GM21717 (cell line): ENCODE results near the gene JAG1.

Source experiments
- ATAC-seq: cut with Tn5 transposase; IDR thresholded peaks from one replicate; pipeline ENCODE4 v1.9.1; 2021; ENCODE audit warnings: mild to moderate bottlenecking, moderate library complexity; ENCODE audit not compliant: unreplicated experiment

The JAG1 gene

DNA sequence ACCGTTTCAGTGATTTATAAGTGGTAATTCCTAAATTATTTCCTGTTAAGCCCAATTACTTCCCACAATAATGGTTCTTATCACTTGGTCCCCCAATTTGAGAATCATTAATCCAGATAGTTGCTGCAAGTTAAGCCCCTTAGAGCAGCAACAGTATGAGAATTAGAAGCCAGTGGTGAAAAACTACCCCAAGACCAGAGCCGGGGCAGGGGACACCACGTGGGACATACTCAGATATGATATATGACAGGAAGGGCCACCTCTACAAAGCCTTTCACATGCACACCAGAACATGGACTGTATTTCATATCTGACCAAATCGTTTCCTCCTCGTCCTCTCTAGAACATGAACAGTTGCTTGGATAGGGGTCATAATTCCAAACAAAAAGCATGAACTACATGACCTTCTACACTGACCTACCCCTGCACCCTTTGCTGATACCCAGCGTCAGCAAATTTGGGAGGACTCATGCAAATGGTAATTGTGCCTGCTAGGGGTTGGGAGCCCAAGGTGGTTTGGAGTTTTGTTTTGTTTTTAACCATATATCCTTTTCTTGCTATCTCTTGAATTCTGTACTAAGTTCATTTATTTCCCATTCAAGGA lies 3.9 kb downstream of the JAG1 start:
- ATAC-seq: no peak

GRCh38 chr20:10668677-10669368 lies 5.0 kb downstream of the JAG1 start:
- no peak for ATAC-seq

- no peak for ATAC-seq
These were observed 6.1 kb downstream of the JAG1 start for GRCh38 chr20:10667560-10668167.

DNA sequence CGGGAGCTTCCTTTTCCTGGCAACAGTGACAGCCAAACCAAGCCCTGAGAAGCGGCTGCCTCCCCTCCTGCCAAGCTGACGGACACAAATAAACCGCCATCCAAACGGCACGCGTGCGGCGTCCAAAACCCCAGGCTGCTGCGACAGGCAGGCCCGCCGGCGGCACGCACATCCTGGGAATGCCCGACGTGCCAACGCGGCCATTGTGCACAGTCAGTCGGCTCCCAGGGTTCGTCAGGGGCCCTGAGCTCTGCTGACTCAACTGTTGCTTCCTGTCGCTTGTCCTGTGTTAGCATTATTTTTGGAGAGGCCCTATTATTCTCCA lies 6.8 kb downstream of the JAG1 start:
- ATAC-seq: no peak

GRCh38 chr20:10666221-10667076 lies 7.3 kb downstream of the JAG1 start:
- no peak for ATAC-seq

GRCh38 chr20:10665791-10666190 lies 8.0 kb downstream of the JAG1 start:
- no peak for ATAC-seq

DNA sequence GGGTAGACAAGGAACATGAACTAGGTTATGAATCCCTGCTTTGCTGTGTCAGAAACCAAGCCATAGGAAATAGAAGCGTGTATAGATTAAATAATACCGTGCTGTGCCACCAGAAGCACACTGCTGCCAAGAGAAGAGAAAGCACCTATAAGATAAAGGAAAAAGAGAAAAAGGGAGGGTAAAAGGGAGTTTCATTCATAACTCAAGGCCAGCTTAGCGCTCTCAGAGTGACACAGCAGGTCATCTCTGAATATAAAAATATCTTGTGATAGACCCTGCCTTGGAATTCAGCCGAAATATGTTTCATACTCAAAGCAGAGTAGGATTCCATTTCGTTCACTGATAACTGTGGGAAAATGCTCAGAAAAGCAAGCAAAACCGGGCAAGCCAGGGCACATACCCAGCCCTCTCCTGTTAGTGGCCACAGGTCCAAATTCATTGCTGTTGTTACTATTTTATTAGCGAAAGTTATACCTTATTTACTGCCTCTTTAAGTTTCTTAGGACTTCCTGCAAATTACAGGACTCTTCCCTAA lies 8.7 kb downstream of the JAG1 start:
- ATAC-seq: no peak

GRCh38 chr20:10663756-10664155 lies 10.0 kb downstream of the JAG1 start:
- no peak for ATAC-seq

- no peak for ATAC-seq
These were observed 10.9 kb downstream of the JAG1 start for GRCh38 chr20:10662661-10663458.

GRCh38 chr20:10662151-10662550 lies 11.6 kb downstream of the JAG1 start:
- ATAC-seq: no peak

- no peak for ATAC-seq
These were observed 12.5 kb downstream of the JAG1 start for GRCh38 chr20:10661261-10661660.

- no peak for ATAC-seq
These were observed 13.1 kb downstream of the JAG1 start for GRCh38 chr20:10660661-10661060.

DNA sequence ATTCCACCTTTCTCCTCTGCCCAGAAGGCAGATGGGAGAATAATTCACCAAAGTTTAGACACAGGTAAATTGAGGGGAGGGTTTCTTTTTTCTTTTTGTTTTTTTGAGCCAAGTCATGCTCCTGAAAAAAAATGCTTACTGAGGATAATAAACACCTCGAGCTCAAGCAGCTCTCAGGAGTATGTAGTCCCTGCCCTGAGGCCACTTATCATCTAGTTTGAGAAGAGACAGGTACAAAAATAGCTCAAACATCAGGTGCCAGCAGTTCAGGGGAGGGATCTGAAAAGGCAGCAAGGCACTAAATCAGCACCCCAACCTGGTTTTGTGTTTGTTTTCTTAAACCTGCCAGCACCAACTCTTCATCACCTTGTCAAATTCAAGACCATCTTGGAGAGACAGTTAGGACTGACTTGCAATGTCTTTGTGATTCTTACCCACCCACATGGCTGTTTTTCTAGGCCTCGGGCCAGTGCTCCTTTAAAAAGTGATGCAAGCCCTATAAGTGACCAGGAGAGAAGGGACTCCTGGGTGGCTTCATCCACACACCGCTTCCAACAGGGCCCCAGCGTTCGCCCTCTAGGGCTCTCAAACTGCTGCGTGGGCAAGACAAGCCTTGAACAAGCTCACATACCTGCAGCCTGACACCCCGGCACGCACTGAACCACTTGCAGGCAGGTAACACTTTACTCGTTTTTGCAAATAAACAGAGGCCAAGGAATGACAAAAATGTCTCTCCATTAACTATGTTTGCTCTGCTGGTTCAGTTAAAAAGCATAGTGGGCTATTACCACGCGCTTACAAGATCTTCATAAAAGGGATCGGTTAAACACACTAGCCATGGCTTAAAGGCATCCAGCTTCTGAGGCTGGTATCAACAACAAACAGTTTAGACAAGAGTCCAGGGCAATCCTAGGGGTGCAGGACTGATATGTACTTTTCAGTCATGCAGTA lies 13.9 kb downstream of the JAG1 start:
- ATAC-seq: no peak

DNA sequence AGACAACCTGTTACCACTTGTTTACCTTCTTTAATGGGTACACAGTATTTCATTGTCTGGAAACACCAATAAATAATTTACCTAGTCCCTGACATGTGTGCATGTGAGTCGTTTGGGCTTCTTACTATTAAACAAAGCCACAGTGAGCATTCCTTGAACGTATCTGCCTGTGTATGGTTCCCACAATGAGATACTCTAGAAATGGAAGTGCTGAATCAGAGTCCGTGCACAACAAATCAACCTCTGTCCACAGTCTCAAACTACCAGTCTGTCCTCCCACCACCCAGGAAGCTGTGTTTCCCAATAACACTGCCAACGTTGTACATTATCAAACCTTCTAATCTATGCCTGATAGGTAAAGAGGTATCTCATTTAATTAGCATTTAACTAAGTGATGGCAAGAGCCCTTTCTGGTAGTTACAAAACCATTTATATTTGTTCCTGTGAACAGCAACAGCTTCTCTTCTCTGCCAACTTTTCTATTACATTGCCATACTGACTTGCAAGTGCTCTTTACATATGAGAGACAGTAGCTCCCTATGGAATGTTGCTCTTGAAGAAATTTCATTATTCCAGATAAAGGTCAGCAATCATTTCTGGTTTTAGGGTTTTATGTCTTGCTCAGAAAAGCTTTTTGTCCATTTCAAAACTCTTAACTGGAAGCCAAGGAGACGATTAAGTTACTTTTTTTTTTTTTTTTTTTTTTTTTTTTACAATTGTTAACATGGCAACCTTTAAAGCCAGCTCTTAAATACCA lies 14.7 kb downstream of the JAG1 start:
- ATAC-seq: no peak

DNA sequence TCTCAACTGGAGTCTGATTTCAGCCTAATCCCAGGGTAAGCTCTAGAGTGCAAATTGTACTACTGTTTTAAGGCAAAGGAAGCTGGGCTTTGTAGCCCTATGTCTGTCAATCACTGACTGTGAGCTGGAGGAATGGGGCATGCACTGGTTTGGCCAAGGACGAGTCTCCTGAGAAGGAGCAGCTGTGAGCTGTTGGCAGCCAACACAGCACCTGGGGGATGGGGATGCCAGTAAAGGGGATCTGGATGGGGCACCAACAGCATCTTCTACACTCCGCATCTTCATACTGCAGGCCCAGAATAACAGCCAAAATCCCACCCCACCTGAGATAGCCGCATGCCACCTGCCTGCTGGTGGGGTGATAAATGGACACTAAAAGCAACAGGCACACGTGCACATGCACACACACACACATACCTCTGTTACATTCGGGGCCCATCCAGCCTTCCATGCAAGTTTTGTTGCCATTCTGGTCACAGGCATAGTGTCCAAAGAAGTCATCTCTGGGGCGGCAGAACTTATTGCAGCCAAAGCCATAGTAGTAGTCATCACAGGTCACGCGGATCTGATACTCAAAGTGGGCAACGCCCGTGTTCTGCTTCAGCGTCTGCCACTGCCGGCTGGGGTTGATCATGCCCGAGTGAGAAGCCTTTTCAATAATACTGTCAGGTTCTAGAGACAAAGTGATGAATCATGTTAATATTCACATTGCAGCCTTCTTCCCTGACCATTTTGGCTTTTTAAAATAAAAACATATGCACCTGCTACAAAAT lies 15.6 kb downstream of the JAG1 start:
- no peak for ATAC-seq

DNA sequence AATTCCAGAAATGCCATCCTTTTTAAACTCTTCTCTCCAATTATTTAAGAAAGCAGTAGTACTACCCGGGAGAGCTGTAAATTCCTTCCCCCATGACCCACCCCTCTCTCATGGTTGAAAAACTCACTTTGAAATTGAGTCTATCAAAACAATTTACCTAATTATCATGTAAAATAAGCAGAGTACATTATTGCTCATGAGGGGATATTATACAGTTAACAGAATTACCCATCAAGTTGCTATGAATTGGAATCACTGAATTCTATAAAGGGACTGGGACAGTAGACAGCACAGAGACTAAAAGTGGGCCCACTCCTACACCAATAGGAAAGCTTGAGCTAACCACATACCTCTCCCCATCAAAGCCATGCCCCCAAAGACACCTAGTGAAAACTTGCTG lies 16.3 kb downstream of the JAG1 start:
- ATAC-seq: no peak

GRCh38 chr20:10655720-10656669 lies 17.8 kb downstream of the JAG1 start:
- no peak for ATAC-seq
